Liver (tissue), 9 donors: ENCODE results near the gene REEP1. TPM values are rescaled to one million over a fixed set of nuclear protein-coding genes. Genes with fewer than 3 reads are reported as not detected.

ENCODE experiments used
- DNase-seq: peaks from one replicate; pipeline ENCODE4 v3.0.0-alpha.2; 2017; ENCODE audit warnings: low spot score
- H3K27ac ChIP-seq, 2 donors: one replicate each; pipeline ENCODE4 v1.7.0; 2013; ENCODE audit warnings: inconsistent platforms in 2 of 2, low read length in 2 of 2, control low read depth in 1 of 2, low read depth in 1 of 2, mild to moderate bottlenecking in 1 of 2
- H3K27me3 ChIP-seq, 4 donors: one replicate each; pipeline versions ENCODE4 v1.6.1 to v1.7.0; 2013; ENCODE audit warnings: low read length in 3 of 4, inconsistent platforms in 1 of 4, mild to moderate bottlenecking in 1 of 4, moderate library complexity in 1 of 4; ENCODE audit not compliant: control insufficient read depth in 4 of 4, insufficient read depth in 4 of 4
- H3K36me3 ChIP-seq, 4 donors: one replicate each; pipeline versions ENCODE4 v1.6.1 to v1.7.0; 2013; ENCODE audit warnings: low read length in 3 of 4, mild to moderate bottlenecking in 3 of 4, low read depth in 1 of 4, moderate library complexity in 1 of 4; ENCODE audit not compliant: control insufficient read depth in 4 of 4, insufficient read depth in 3 of 4
- H3K4me1 ChIP-seq, 4 donors: one replicate each; pipeline versions ENCODE4 v1.6.1 to v1.7.0; 2013; ENCODE audit warnings: low read length in 3 of 4, mild to moderate bottlenecking in 3 of 4, moderate library complexity in 1 of 4; ENCODE audit not compliant: control insufficient read depth in 4 of 4, insufficient read depth in 4 of 4
- H3K4me3 ChIP-seq, 3 donors: one replicate each; pipeline versions ENCODE4 v1.6.1 to v1.7.0; 2013; ENCODE audit warnings: low read length in 3 of 3, control low read depth in 1 of 3, low read depth in 1 of 3, mild to moderate bottlenecking in 1 of 3
- H3K9ac ChIP-seq, 2 donors: one replicate each; pipeline ENCODE4 v1.7.0; 2013; ENCODE audit warnings: low read length in 2 of 2, mild to moderate bottlenecking in 2 of 2, moderate library complexity in 2 of 2, control low read depth in 1 of 2, low read depth in 1 of 2
- H3K9me3 ChIP-seq, 4 donors: one replicate each; pipeline versions ENCODE4 v1.6.1 to v1.7.0; 2013; ENCODE audit warnings: low read length in 3 of 4; ENCODE audit not compliant: control insufficient read depth in 4 of 4
- FOXA1 ChIP-seq: IDR thresholded peaks from 2 replicates; pipeline ENCODE4 v1.6.1; 2016; ENCODE audit warnings: antibody characterized with exemption
- FOXA2 ChIP-seq: IDR thresholded peaks from 2 replicates; pipeline ENCODE4 v1.6.1; 2016; ENCODE audit warnings: antibody characterized with exemption
- GABPA ChIP-seq, 2 donors: IDR thresholded peaks in 1 of 2; conservative IDR thresholded peaks in 1 of 2; 2 replicates each; pipeline ENCODE4 v1.6.1; 2016; ENCODE audit warnings: antibody characterized with exemption in 2 of 2, mild to moderate bottlenecking in 1 of 2, moderate library complexity in 1 of 2
- HNF4A ChIP-seq, 2 donors: conservative IDR thresholded peaks; 2 replicates each; pipeline ENCODE4 v1.6.1; 2016; ENCODE audit warnings: antibody characterized with exemption in 2 of 2, mild to moderate bottlenecking in 2 of 2
- JUND ChIP-seq, 2 donors: IDR thresholded peaks; 2 replicates each; pipeline ENCODE4 v1.6.1; 2016; ENCODE audit warnings: antibody characterized with exemption in 2 of 2
- NR2F2 ChIP-seq: IDR thresholded peaks from 2 replicates; pipeline ENCODE4 v1.6.1; 2016; ENCODE audit warnings: antibody characterized with exemption
- RAD21 ChIP-seq, 2 donors: IDR thresholded peaks; 2 replicates each; pipeline ENCODE4 v1.6.1; 2016; ENCODE audit warnings: antibody characterized with exemption in 2 of 2, mild to moderate bottlenecking in 2 of 2
- RXRA ChIP-seq, 2 donors: IDR thresholded peaks; 2 replicates each; pipeline ENCODE4 v1.6.1; 2017 to 2018; ENCODE audit warnings: antibody characterized with exemption in 2 of 2, mild to moderate bottlenecking in 1 of 2
- TAF1 ChIP-seq: conservative IDR thresholded peaks from 2 replicates; pipeline ENCODE4 v1.6.1; 2016; ENCODE audit warnings: antibody characterized with exemption, mild to moderate bottlenecking
- YY1 ChIP-seq: IDR thresholded peaks from 2 replicates; pipeline ENCODE4 v1.6.1; 2016; ENCODE audit warnings: antibody characterized with exemption, mild to moderate bottlenecking
- WGBS: extraction: QIAGEN DNeasy Blood & Tissue Kit; methylation state at CpG from one replicate; pipeline ENCODE4 v1.1.7; 2013; 5-methylcytosine and 5-hydroxymethylcytosine counted together
- polyA plus RNA-seq, 2 donors: library from polyadenylated mRNA; stranded (reverse) in 1 of 2; unstranded in 1 of 2; fragments of 200-250 nt in 1 of 2; fragments of >200 nt in 1 of 2; fragmentation: Nextera tagmentation in 1 of 2; extraction: Ambion mirVana in 1 of 2; gene quantifications; one replicate each; pipeline versions ENCODE4 v1.2.1 to v1.2.3, GENCODE V29; 2013 to 2015
- total RNA-seq, 2 donors: library from RNA; depleted of rRNA; stranded (reverse); fragments of >200 nt; gene quantifications; one replicate each; pipeline ENCODE4 v1.2.3, GENCODE V29; 2014
- TF ChIP-seq, protein P1 (sequence below): fragments of 150-350 bp; IDR thresholded peaks from 2 replicates; pipeline ENCODE4 v1.5.1; 2017; ENCODE audit warnings: improper control_type of control experiment, low read depth, low read length; ENCODE audit not compliant: missing input control
- TF ChIP-seq, protein P2 (sequence below): IDR thresholded peaks from 2 replicates; pipeline ENCODE4 v1.6.1; 2016; ENCODE audit warnings: antibody characterized with exemption, mild to moderate bottlenecking
- TF ChIP-seq, protein P3 (sequence below): IDR thresholded peaks from 2 replicates; pipeline ENCODE4 v1.6.1; 2016; ENCODE audit warnings: antibody characterized with exemption
- donor health status: healthy.
- donor health status: healthy.
- donor health status: healthy.
- donor health status: healthy.
- donor health status: healthy.

REEP1 gene
- total and polyA plus RNA-seq, 4 donors: 0.46 to 1.7 (median 0.89) TPM

DNA sequence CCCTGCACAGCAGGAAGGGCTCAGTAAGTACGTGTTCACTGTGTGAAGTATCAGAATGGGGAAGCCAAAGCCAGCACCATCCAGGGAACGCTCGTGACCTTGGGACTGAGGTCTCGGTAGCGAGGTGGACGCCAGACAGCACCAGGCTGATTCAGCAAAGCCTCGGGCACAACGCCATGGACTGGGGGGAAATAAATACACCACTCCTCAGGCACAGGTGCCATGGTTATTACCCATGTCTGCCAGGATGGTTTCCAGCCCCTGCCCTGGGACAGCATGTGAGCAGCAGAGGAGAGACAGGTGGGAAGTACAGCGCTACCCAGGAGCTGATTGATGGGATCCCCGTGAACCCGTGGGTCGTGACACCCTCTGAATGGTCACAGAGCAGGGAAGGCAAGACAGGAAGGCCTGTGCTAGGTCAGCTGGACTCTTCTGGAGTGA, 53.0 kb downstream of the REEP1 start:
- TF ChIP-seq RAD21 (IDR thresholded peaks at IDR 0.05) (no peak), TAF1 (no peak), FOXA1 (no peak), RXRA (IDR thresholded peaks at IDR 0.05) (no peak), NR2F2 (no peak), JUND (IDR thresholded peaks at IDR 0.05) (no peak), HNF4A (conservative IDR thresholded peaks at IDR 0.05) (no peak), FOXA2 (no peak)
- TF ChIP-seq, protein P1, sequence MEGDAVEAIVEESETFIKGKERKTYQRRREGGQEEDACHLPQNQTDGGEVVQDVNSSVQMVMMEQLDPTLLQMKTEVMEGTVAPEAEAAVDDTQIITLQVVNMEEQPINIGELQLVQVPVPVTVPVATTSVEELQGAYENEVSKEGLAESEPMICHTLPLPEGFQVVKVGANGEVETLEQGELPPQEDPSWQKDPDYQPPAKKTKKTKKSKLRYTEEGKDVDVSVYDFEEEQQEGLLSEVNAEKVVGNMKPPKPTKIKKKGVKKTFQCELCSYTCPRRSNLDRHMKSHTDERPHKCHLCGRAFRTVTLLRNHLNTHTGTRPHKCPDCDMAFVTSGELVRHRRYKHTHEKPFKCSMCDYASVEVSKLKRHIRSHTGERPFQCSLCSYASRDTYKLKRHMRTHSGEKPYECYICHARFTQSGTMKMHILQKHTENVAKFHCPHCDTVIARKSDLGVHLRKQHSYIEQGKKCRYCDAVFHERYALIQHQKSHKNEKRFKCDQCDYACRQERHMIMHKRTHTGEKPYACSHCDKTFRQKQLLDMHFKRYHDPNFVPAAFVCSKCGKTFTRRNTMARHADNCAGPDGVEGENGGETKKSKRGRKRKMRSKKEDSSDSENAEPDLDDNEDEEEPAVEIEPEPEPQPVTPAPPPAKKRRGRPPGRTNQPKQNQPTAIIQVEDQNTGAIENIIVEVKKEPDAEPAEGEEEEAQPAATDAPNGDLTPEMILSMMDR: no peak
- DNase-seq: no peak
- H3K9me3 ChIP-seq: no peaks in the 10 kb centered on the region
- H3K27ac ChIP-seq: no peak overlapping the region
- no peaks in the 10 kb centered on the region for H3K36me3 ChIP-seq
- no peak overlapping the region for H3K9ac ChIP-seq
- 73% methylated on average over 12 of the region's 12 CpGs for WGBS
- H3K4me1 ChIP-seq: no peaks in the 10 kb centered on the region
- H3K27me3 ChIP-seq: no peaks in the 10 kb centered on the region
- H3K4me3 ChIP-seq: no peak overlapping the region

DNA sequence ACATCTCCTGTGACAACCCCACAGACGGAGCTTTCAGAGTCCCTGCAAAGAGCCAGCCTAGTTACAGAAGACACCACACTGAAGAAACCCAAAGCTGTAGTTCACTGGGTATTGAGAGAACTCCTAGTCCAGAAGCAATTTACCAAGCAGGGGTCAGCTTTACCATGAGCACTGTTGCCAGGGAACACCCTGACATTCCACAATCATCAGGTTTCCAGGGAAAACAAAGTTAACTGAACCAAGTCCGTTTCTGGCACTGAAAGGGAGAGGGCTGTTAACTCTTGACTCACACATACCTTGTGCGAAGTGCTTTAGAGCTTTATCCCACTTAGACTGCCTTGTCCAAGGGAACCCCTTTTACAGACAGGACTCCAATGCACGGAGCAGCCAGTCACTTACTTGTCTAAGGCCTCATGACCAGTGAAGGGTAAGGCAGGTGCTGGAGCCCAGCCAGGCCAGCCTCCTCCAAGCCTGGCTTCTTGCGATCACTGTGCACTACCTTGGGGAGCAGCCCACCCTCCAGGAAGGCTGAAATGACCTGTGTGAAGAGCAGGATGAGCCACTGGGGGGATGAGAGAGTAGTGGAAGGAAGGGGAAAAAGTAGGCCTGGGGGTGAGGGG, 53.9 kb downstream of the REEP1 start:
- no peak overlapping the region for H3K27ac ChIP-seq
- WGBS: 81% methylated on average over 5 of the region's 5 CpGs

More for the DNA sequence above, 53.9 kb downstream of the REEP1 start:
- Histone ChIP-seq H3K4me3 (no peak overlapping the region), H3K9ac (no peak overlapping the region), H3K36me3 (no peaks in the 10 kb centered on the region), H3K27me3 (no peaks in the 10 kb centered on the region), H3K4me1 (no peaks in the 10 kb centered on the region), H3K9me3 (no peaks in the 10 kb centered on the region)
- no peak for DNase-seq
- TF ChIP-seq GABPA (IDR thresholded peaks at IDR 0.05 in 1 of 2, conservative IDR thresholded peaks at IDR 0.05 in 1 of 2) (no peak), RAD21 (IDR thresholded peaks at IDR 0.05) (no peak), YY1 (no peak), RXRA (IDR thresholded peaks at IDR 0.05) (no peak), HNF4A (conservative IDR thresholded peaks at IDR 0.05) (no peak), TAF1 (no peak)
- TF ChIP-seq, protein P2, sequence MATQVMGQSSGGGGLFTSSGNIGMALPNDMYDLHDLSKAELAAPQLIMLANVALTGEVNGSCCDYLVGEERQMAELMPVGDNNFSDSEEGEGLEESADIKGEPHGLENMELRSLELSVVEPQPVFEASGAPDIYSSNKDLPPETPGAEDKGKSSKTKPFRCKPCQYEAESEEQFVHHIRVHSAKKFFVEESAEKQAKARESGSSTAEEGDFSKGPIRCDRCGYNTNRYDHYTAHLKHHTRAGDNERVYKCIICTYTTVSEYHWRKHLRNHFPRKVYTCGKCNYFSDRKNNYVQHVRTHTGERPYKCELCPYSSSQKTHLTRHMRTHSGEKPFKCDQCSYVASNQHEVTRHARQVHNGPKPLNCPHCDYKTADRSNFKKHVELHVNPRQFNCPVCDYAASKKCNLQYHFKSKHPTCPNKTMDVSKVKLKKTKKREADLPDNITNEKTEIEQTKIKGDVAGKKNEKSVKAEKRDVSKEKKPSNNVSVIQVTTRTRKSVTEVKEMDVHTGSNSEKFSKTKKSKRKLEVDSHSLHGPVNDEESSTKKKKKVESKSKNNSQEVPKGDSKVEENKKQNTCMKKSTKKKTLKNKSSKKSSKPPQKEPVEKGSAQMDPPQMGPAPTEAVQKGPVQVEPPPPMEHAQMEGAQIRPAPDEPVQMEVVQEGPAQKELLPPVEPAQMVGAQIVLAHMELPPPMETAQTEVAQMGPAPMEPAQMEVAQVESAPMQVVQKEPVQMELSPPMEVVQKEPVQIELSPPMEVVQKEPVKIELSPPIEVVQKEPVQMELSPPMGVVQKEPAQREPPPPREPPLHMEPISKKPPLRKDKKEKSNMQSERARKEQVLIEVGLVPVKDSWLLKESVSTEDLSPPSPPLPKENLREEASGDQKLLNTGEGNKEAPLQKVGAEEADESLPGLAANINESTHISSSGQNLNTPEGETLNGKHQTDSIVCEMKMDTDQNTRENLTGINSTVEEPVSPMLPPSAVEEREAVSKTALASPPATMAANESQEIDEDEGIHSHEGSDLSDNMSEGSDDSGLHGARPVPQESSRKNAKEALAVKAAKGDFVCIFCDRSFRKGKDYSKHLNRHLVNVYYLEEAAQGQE: no peak
- TF ChIP-seq, protein P3, sequence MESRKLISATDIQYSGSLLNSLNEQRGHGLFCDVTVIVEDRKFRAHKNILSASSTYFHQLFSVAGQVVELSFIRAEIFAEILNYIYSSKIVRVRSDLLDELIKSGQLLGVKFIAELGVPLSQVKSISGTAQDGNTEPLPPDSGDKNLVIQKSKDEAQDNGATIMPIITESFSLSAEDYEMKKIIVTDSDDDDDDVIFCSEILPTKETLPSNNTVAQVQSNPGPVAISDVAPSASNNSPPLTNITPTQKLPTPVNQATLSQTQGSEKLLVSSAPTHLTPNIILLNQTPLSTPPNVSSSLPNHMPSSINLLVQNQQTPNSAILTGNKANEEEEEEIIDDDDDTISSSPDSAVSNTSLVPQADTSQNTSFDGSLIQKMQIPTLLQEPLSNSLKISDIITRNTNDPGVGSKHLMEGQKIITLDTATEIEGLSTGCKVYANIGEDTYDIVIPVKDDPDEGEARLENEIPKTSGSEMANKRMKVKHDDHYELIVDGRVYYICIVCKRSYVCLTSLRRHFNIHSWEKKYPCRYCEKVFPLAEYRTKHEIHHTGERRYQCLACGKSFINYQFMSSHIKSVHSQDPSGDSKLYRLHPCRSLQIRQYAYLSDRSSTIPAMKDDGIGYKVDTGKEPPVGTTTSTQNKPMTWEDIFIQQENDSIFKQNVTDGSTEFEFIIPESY: no peak
